GM21723 (cell line): ENCODE data around the gene CDH22.

ENCODE experiments used
- ATAC-seq: cut with Tn5 transposase; IDR thresholded peaks from one replicate; pipeline ENCODE4 v1.9.1; 2021; ENCODE audit warnings: mild to moderate bottlenecking, moderate library complexity; ENCODE audit not compliant: unreplicated experiment

CDH22 gene

DNA sequence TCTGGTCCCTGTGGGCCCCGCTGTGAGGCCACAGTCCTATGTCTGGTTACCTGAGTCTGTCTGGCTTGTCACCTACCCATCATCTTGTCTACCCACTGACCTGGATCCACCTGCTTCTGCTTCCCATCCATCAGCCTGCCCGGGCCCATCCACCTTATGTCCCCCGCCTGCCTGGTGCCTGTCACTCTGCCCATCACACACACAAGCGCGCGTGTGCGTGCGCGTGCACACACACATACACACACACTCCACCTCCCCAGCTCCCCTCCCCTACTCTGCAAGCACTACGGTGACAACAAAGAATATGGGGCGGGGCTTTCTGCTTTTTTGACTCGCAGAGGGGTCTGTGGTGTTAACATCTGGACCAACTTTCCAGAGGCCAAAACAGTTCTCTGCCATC, 8.0 kb downstream of the CDH22 start:
- no peak for ATAC-seq

DNA sequence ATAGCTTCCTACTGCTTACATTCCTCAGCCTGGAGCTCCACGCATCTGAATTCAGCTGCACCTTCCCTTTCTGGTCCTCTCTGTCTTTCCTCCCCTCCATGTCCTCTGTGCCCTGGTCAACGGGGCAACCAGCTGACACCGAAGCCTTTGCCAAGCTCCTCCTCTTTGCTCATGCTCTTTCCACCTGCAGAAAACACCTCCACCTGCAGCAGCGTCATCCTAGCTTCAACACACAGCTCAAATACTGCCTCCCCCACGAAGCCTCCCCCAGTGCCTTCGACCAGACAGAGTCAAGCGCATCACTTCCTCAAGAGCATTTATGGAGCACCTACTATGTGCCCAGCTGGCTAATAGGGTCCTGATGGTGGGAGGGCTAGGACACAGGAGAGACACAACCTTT, 9.2 kb downstream of the CDH22 start:
- ATAC-seq, result no peak

DNA sequence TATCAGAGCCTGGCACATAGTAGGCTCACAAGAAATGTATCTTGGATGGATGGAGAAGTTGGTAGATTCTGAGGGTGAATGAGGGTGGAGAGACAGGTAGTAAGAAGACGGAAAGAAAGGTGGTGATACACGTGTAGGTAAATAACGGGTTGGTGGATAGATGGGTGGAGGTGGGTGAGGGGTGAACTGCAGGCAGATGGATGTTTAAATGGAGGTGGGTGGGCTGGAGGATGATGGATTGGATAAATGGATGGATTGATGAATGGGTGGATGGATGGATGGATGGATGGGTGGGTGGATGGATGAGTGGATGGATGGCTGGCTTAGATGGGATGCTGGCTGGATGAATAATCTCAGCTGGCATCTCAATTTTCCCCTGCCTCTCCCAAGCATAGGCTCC, 9.9 kb downstream of the CDH22 start:
- ATAC-seq, result no peak

DNA sequence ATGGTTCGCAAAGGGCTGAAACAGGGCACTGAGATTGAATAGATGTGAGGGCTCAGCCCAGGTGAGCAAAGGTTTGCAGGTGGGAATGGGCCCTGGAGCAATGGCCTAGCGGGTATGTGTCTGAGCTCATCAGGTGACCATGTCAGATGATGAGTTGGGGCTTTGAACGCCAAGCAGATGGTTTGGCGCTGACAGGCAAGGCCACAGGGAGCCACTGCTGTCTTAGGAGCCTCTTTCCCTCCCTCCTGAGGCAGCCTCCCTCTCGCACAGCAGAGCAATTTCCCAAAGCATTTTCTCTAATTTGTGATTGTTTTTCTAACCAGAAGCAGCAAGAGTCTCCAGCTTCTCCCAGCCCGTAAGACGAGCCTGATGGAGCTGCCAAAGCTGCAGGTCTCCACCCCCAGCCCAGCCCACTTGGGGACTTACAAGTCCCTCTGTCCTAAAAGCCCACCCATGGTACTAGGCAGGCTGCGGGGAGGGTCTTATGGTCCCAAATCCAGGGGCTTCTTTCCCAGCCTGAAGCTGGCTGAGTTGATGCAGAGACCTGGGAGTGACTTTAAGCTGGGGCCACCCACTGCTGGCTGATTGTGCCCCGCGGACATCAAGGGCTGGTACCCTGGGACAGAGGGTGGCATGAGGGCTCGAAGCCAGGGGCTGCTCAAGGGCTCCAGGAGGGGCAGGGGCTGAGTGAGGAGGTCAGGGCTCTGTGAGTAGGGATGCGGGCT, 11.6 kb downstream of the CDH22 start:
- no peak for ATAC-seq

DNA sequence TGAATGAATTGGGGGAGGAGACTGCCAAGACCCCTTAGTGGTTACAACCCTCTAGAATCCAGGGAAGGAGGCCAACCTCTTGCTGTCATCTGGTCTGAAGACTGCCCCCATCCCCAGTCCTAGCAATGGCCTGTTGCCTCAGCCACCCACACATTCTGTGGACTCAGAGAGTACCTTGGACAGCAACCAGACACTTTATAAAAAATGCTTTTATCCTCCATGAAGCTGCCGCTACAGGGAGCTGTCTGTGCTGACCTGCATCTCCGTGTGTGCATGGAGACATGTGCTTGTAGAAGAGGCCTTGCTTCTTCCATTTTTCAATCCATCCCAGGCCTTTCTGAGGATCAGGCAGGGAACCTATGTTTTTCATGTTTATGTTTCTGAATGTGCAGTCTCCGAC, 15.2 kb downstream of the CDH22 start:
- no peak for ATAC-seq

DNA sequence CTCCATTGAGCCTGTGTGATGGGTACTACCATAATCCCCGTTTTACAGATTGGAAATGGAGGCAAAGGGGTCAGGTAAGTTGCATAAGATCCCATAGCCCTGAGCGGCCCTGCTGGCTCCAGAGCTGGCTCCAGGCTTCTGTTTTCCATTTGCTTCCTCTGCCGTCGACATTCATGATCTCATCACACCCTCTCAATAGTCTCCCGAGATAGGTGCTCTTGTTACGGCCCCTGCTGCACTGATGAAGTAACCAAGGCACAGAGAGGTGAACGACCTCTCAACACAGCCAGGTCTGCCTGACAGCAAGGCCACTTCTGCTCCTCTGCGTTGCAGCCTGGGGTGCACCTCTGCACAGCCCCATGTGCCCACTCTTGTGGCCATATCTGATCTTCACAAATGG, 16.9 kb downstream of the CDH22 start:
- ATAC-seq, result no peak

DNA sequence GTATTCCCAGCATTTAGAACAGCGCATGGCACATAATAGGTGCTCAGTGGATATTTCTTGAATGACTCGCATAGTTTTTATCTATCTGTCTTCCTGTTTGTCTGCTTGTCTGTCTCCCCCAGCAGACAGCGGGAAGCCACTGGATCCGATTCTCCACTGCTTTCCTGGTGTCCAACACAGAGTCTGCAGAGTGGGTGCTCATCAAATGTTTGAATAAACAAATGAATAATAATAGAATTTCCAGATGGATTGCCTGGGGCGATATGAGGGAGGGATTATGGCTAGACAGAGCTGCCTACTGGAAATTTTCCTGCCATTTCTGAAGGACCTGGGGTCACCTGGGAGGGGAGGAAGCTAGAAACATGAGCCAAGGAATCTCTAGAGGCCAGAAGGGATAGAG, 18.9 kb downstream of the CDH22 start:
- ATAC-seq, result no peak

DNA sequence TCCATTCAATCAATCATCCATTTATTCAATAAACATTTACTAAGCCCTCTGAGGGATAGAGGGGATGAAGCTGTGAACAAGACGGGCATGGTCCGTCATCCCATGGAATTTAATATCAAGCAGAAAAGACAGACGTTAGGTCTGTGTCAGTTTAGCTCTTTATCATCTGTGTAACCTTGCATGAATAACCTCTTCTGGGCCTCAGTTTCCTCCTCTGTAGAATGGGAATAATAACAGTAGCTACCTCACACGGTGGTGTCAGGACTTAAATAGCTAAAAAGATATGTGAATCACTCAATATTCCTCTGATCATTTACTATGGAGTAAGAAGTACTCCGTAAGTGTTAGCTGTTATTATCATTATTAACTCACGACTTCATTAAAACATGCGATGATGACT, 21.3 kb downstream of the CDH22 start:
- no peak for ATAC-seq

DNA sequence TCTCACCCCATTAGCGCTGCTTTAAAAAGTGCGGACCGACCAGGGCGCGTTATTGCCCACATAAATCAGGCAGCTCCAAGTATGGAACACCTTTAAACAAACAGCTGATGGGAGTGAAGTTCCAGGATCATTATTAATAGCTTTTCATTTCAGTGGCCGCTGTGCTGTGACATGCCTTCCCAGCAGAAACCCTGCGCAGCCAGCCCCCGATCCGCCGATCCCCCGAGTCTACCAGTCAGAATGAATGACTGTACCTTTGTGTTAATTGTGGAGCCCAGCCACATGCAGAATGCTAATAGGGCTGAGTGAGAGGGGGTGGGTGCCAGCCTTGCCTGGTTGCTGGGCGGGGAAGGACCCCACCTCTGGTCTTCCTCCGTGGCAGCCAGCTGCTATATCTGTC, 21.9 kb downstream of the CDH22 start:
- ATAC-seq, result no peak

DNA sequence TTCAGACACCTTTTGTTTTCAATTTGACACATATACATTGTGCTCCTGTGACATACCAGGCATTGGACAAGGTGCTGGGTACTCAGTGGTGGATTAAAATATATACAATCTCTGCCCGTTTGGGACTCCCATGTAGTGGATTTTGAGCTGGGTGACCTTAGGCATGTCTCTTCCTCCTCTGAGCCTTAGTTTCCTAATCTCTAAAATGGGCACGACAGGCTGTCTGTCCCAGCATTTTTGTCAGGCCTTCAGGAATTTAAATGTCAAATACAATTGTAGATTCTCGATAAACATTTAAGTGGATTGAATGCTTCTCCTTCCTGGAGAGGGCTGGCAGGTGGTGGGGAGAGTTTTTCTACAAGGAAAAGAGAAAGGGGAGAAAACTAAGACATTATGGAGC, 22.6 kb downstream of the CDH22 start:
- ATAC-seq, result no peak

DNA sequence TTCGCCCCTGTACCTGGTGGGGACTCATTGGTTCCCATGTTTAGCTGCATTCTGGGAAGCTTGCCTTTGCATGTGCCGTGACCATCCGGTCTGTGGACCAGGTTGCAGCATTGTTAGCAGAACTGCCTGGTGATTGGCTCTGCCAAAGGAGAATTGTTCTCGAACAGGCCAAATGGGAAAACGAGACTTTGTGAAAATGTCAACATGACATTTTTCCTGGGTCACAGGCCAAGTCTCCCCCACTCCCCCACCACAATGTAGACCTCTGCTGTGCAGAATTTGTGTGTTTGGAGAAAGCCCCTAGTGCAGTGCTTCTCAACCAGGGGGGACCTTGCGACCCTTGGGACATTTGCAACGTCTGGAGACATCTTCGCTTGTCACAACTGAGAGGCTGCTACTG, 23.2 kb downstream of the CDH22 start:
- ATAC-seq, result no peak

DNA sequence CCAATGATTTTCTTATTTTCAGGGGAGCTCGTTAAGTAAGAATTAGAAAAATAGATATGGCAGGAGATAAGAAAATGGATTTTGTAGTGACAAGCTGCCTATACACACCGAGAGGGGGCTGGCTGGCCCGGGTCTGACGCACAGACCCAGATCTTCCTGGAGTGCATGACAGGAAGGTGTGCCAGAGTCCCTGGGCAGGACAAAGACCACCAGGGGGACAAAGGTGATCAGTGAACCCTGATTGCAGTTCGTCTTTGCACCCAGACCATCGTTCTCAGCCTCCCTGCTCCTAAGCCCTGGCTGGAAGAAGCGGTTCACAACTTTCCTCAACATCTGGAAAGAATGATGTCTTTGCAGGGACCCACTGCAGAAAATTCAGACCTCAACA, 24.3 kb downstream of the CDH22 start:
- ATAC-seq, result no peak

DNA sequence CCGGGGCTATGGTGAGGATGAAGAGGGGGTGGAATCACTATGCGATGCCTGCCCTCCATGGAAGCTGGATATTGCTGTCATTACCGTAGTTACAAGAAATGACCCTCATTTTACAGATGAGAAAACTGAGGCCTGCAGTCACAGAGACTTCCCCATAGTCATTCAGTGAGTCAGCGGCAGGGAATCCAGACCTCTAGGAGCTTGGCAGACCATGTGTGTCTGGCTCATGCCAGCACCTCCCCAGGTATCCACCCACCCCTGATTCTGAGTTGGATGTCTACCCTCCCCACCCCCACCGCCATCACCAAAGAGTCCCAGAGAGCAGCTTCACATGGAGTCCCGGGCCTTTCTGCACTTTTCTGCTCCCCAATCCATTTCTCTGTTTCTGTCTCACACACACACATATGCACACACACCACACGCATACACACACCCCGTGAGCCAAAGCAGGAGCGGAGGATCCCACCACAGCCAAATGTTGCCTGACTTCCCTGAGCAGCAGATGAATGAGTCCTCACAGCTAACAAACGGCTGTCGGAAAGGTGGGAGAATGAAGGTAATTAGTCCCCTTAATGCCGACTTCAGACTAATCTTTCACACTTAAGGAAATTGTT, 24.8 kb downstream of the CDH22 start:
- ATAC-seq, result no peak

DNA sequence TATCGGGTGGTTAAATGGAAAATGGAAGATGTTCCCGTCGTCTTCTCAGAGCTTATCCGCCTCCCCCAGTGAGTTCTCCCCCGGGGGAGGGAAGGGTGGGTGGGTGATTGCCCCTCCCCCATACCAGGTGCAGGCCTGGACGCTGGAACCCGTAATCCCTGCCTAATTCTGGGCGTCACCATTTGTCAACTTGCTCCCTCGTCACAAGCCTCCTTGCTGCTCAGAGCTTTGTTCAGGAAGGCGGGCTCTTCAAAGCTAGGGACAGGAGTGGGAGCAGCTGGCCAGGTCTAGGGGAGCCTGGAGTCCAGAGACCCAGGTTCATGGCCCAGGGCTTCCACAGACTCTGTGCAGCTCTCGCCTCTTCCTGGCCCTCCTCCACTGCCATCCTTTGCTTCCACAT, 25.6 kb downstream of the CDH22 start:
- no peak for ATAC-seq

DNA sequence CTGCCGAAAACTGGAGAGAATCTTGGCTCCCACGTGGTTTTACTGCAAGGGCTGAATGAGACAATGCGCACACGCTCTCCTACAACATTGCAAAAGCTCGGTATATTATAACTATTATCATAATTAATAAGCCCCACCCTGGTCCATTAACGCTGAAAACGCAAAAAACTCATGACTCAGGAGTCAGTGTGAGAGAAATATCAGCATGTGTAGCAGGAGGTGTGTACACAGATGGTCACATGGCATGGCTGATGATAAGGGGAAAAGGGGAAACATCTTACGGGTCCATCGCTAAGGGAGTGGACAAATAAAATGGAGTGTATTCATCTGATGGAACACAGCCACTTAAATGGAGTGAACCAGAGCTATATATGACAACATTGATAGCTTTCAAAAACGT, 29.2 kb downstream of the CDH22 start:
- no peak for ATAC-seq

DNA sequence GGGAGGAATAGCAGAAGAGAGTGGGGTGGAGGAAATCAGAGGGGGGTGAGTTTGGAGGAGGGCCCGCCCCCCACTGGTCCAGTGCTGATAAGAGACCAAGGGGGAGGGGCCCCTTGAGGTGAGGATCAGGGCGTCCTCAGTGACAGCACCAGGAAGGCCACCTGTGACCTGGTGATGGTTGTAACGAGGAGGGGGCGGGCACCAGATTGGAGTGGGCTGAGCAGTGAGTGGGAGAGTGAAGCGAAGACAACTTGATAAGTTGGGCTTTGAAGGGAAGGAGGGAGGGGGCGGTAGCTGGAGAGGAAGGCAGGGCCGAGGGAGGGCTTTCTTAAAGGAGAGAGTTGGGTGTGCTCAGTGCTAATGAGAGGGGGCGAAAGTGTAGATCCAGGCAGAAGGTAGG, 30.7 kb downstream of the CDH22 start:
- no peak for ATAC-seq

DNA sequence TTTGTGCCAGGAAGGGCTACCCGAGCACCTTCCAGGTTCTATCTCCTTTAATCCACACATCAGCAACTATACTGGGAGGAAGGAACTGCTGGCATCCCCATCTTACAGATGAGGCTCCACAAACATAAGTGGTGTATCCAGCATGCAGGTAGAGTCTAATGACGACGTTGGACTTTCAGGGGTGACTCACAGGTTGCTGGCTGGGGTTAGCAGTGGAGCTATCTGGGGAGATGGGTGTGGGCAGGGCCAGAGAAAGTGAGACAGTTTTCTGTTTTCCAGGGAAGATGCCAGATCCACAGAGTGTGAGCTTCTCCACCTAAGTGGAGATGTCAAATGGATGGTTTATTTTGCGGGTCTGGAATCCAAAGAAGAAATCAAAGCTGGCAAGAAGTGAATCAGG, 31.8 kb downstream of the CDH22 start:
- no peak for ATAC-seq

DNA sequence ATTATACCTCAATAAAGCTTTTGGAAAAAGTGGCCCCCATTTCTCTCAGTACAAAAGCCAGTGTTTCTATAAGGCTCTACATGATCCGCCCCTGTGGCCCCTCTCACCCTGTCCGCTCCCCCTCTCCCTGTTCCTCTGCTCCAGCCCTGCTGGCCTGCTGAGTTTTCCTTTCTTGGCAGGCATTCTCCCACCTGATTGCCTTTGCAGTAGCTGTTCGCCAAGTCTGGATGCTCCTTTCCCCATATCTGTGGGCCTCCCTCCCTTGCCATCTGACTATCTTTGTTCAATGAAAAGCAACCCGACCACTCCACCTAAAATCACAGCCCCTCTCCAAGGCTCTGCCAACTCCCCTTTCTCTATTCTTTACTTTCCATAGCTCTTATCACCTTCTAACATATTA, 33.2 kb downstream of the CDH22 start:
- ATAC-seq, result no peak

DNA sequence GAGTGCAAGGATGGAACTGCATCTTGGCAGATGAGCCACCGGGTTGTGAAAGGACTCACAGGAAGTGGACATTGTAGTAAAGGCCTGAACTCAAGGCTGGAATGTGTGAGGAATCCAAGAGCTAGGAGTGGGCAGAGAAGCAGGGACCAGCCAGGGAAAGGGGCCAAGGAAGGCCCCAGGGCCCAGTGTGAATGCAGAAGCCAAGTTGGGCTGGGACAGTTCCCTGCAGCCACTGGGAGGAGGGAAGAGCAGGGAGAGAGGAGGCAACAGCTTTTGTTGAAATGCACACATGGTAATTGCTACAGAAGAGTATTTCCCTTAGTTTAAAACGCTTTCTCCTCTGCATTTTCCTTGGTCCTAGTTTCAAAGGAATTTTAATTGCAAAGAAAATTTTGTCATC, 34.6 kb downstream of the CDH22 start:
- ATAC-seq, result no peak

DNA sequence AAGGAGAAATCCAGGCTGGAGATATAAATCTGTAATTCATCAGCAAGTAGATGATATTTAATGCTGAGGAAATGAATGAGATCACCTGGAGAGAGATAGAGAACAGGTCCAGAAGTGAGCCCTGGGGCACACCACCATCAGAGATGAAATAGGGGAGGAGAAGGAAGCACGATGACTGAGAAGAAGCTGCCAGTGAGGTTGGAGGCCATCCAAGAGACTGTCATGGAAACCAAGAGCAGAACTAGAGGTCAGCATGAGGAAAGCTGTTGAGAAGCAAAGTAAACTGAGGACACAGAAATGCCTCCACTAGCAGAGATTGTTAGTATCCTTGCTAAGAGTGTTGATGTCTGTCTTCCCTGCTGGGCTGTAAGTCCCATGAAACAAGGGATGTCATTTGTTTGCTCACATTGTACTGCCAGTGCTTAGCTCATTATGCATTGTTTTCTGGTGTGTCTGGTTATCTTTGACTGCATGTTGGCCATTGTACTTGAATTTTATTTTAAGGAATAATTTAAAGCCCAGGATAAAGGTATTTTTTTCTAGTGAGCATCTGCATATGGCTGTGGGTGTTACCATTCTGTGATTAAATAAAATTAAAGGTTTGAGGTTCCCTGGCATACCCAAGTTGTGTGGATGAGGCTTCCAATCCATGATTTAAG, 35.8 kb downstream of the CDH22 start:
- no peak for ATAC-seq

DNA sequence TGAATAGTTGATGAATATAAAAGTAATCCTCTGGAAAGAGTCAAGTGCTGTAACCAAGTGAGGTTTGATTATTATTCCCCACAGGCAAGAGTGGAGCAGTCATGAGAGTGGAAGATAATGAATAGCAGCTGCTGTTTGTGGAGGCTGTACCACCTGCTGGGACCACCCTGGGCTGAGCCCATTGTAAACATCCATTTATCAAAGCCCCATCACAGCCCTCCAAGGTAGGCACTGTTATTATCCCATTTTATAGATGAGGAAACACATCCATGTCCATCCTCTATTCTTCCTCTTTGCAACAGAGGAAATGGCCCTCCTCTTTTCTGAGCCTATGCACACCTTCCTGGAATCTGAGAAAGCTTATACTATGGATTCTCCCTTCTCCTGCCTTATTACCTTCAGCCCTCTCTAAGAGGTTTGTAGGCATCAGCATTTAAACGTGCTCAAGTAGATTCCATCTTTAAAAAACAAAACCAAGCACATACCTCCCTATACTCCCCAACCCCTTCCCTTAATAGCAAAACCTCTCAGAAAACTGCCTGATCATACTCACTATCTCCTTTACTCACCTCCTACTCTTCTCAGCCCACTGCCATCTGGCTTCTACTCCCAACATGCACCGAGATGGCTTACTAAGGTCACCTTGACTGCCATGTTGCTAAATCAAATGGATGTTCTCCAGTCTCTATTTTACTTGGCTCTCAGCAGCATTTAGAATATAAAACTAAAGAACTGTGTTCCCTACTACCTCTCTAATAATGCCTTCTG, 37.1 kb downstream of the CDH22 start:
- ATAC-seq, result no peak

DNA sequence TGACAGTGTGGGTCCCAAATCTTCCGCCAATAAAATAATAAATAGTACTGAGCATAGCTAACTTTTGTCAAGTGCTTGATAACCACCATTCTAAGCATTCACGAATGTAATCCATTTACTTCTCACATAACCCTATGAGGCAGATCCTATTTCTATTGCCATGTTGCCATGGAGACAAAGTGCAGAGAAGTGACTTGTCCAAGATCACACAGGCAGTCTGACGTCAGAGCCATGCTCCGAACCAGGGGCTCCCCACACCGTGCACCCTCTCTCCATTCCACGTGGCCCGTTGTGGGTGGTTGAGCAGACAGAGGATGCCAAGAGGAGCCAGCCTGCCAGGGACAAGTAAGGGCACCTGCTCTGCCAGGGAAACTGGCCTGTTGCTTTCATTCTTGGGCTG, 38.9 kb downstream of the CDH22 start:
- ATAC-seq, result no peak
